Measurements from ENCODE around the gene FLNB. TPM values are rescaled to one million over a fixed set of nuclear protein-coding genes. Genes with fewer than 3 reads are reported as not detected.

FLNB gene
- total RNA-seq, 2 donors from 2014 or later: 212 to 221 TPM

GRCh38 chr3:57971975-57972374, 36.2 kb upstream of the FLNB start:
- H3K9me3 ChIP-seq (ENCODE audit: control insufficient read depth, low read length): no peaks in the 10 kb centered on the region
- H3K36me3 ChIP-seq (ENCODE audit: control insufficient read depth, insufficient read depth, low read length): no peaks in the 10 kb centered on the region
- TF ChIP-seq CTCF (conservative IDR thresholded peaks at IDR 0.05): no peak
- WGBS, 2 experiments (ENCODE audit: insufficient coverage in 1 of 2, insufficient read length in 1 of 2): 97 to 100% methylated on average over 2 to 4 of the region's 4 CpGs
- peak; percentile 52 for DNase-seq
- H3K9ac ChIP-seq (ENCODE audit: extremely low read depth, low read length, poor library complexity, severe bottlenecking): no peak overlapping the region
- H3K4me1 Mint-ChIP-seq: peaks cover 28% of the 10 kb centered on the region
- no peaks in the 10 kb centered on the region for H3K36me3 Mint-ChIP-seq (ENCODE audit: low read depth)
- H3K27me3 ChIP-seq (ENCODE audit: control insufficient read depth, insufficient read depth, low read length, poor library complexity, severe bottlenecking): no peaks in the 10 kb centered on the region
- H3K27ac Mint-ChIP-seq: peak overlapping the region; percentile 35
- H3K4me1 ChIP-seq (ENCODE audit: control insufficient read depth, insufficient read depth, low read length): peaks cover 6% of the 10 kb centered on the region
- no peak overlapping the region for H3K27ac ChIP-seq (ENCODE audit: low read depth, low read length)
- H3K4me3 Mint-ChIP-seq: no peak overlapping the region
- H3K27me3 Mint-ChIP-seq (ENCODE audit: insufficient read depth): no peaks in the 10 kb centered on the region
- H3K4me3 ChIP-seq (ENCODE audit: low read length): no peak overlapping the region
- no peaks in the 10 kb centered on the region for H3K9me3 Mint-ChIP-seq

GRCh38 chr3:57972531-57973111, 35.6 kb upstream of the FLNB start:
- WGBS, 2 experiments (ENCODE audit: insufficient coverage in 1 of 2, insufficient read length in 1 of 2): 93 to 94% methylated on average over 3 to 9 of the region's 9 CpGs
- Histone ChIP-seq H3K4me1 (ENCODE audit: control insufficient read depth, insufficient read depth, low read length) (peaks cover 6% of the 10 kb centered on the region), H3K27ac (ENCODE audit: low read depth, low read length) (no peak overlapping the region), H3K27me3 (ENCODE audit: control insufficient read depth, insufficient read depth, low read length, poor library complexity, severe bottlenecking) (no peaks in the 10 kb centered on the region), H3K9ac (ENCODE audit: extremely low read depth, low read length, poor library complexity, severe bottlenecking) (no peak overlapping the region), H3K9me3 (ENCODE audit: control insufficient read depth, low read length) (no peaks in the 10 kb centered on the region), H3K36me3 (ENCODE audit: control insufficient read depth, insufficient read depth, low read length) (no peaks in the 10 kb centered on the region), H3K4me3 (ENCODE audit: low read length) (no peak overlapping the region)
- H3K9me3 Mint-ChIP-seq: no peaks in the 10 kb centered on the region
- TF ChIP-seq CTCF (conservative IDR thresholded peaks at IDR 0.05): no peak
- no peaks in the 10 kb centered on the region for H3K27me3 Mint-ChIP-seq (ENCODE audit: insufficient read depth)
- no peak overlapping the region for H3K4me3 Mint-ChIP-seq
- no peaks in the 10 kb centered on the region for H3K36me3 Mint-ChIP-seq (ENCODE audit: low read depth)
- peak overlapping the region; percentile 35 for H3K27ac Mint-ChIP-seq
- peak; percentile 59 for DNase-seq
- peaks cover 26% of the 10 kb centered on the region for H3K4me1 Mint-ChIP-seq

- no peak for TF ChIP-seq CTCF (conservative IDR thresholded peaks at IDR 0.05)
- Mint-ChIP-seq H3K27ac (no peak overlapping the region), H3K9me3 (no peaks in the 10 kb centered on the region), H3K27me3 (ENCODE audit: insufficient read depth) (no peaks in the 10 kb centered on the region), H3K36me3 (ENCODE audit: low read depth) (no peaks in the 10 kb centered on the region), H3K4me3 (no peak overlapping the region), H3K4me1 (peaks cover 31% of the 10 kb centered on the region)
- Histone ChIP-seq H3K9me3 (ENCODE audit: control insufficient read depth, low read length) (no peaks in the 10 kb centered on the region), H3K27me3 (ENCODE audit: control insufficient read depth, insufficient read depth, low read length, poor library complexity, severe bottlenecking) (no peaks in the 10 kb centered on the region), H3K4me1 (ENCODE audit: control insufficient read depth, insufficient read depth, low read length) (peaks cover 13% of the 10 kb centered on the region), H3K36me3 (ENCODE audit: control insufficient read depth, insufficient read depth, low read length) (no peaks in the 10 kb centered on the region), H3K27ac (ENCODE audit: low read depth, low read length) (no peak overlapping the region), H3K4me3 (ENCODE audit: low read length) (no peak overlapping the region), H3K9ac (ENCODE audit: extremely low read depth, low read length, poor library complexity, severe bottlenecking) (no peak overlapping the region)
- no peak for DNase-seq
- 94 to 97% methylated on average over 11 to 13 of the region's 13 CpGs for WGBS, 2 experiments (ENCODE audit: insufficient coverage in 1 of 2, insufficient read length in 1 of 2)
Measured at GRCh38 chr3:57973715-57974477, 34.3 kb upstream of the FLNB start.
